Activated T-helper 2 cell treated with anti-CD3 and anti-CD28 coated beads, Interferon-gamma antibody, Interleukin-2, Interleukin-4, amounts not matched to agents 10 μg/mL and 5 μg/mL and 100 μg/mL, durations not matched to agents 14 hours and 24 hours and 36 hours (primary cell): ENCODE data around the gene NDST3. TPM values are rescaled to one million over a fixed set of nuclear protein-coding genes. Genes with fewer than 3 reads are reported as not detected.

Experiments used
- DNase-seq: peaks from one replicate; pipeline ENCODE4 v3.0.0; 2021; ENCODE audit warnings: low spot score
- H3K27ac Mint-ChIP-seq: one replicate; pipeline ENCODE4 v1.8.0; 2021; ENCODE audit warnings: mixed read lengths
- H3K27me3 Mint-ChIP-seq: one replicate; pipeline ENCODE4 v1.8.0; 2021; ENCODE audit warnings: low read depth, mixed read lengths
- H3K36me3 Mint-ChIP-seq: one replicate; pipeline ENCODE4 v1.8.0; 2021; ENCODE audit warnings: low read depth, mixed read lengths
- H3K4me1 Mint-ChIP-seq: one replicate; pipeline ENCODE4 v1.8.0; 2021; ENCODE audit warnings: low read depth, mixed read lengths
- H3K4me3 Mint-ChIP-seq: one replicate; pipeline ENCODE4 v1.8.0; 2021; ENCODE audit warnings: low read depth, mild to moderate bottlenecking, moderate library complexity, mixed read lengths
- H3K9me3 Mint-ChIP-seq: one replicate; pipeline ENCODE4 v1.8.0; 2021; ENCODE audit warnings: mixed read lengths
- intact Hi-C: fragments of 100-400 bp; cut with micrococcal nuclease; formaldehyde crosslinking; loops from one replicate; pipeline ENCODE4 v1.15.1; 2023
- total RNA-seq: library from RNA; stranded (reverse); gene quantifications from 2 replicates; pipeline ENCODE4 v1.2.3, GENCODE V29; 2022

NDST3 gene
- total RNA-seq, 1 donor from 2014 or later, result not detected

- no peaks in the 10 kb centered on the region for H3K36me3 Mint-ChIP-seq
- peaks cover 2% of the 10 kb centered on the region for H3K27me3 Mint-ChIP-seq
- no peak overlapping the region for H3K4me3 Mint-ChIP-seq
- DNase-seq, result no peak
- intact Hi-C loops, result loop anchor here (1.0 kb wide), 1 partner anchor 89 kb away; no protein-coding TSS in a partner anchor
- H3K27ac Mint-ChIP-seq, result no peak overlapping the region
- peaks cover 10% of the 10 kb centered on the region for H3K4me1 Mint-ChIP-seq
- no peaks in the 10 kb centered on the region for H3K9me3 Mint-ChIP-seq
Observed at GRCh38 chr4:118086344-118086743, 52.1 kb downstream of the NDST3 start.

- Mint-ChIP-seq H3K36me3 (no peaks in the 10 kb centered on the region), H3K4me3 (no peak overlapping the region), H3K4me1 (peaks cover 10% of the 10 kb centered on the region), H3K27me3 (peaks cover 2% of the 10 kb centered on the region), H3K9me3 (no peaks in the 10 kb centered on the region), H3K27ac (no peak overlapping the region)
- intact Hi-C loops, result no loop called here
- no peak for DNase-seq
Observed at GRCh38 chr4:118087366-118087765, 53.1 kb downstream of the NDST3 start.

GRCh38 chr4:118099106-118099505 is 64.8 kb downstream of the NDST3 start:
- H3K36me3 Mint-ChIP-seq, result no peaks in the 10 kb centered on the region
- H3K4me3 Mint-ChIP-seq, result no peak overlapping the region
- peaks cover 3% of the 10 kb centered on the region for H3K4me1 Mint-ChIP-seq
- H3K9me3 Mint-ChIP-seq, result no peaks in the 10 kb centered on the region
- H3K27me3 Mint-ChIP-seq, result peaks cover 8% of the 10 kb centered on the region
- H3K27ac Mint-ChIP-seq, result no peak overlapping the region
- intact Hi-C loops, result no loop called here
- DNase-seq, result no peak

- no peak for DNase-seq
- intact Hi-C loops, result no loop called here
- H3K4me1 Mint-ChIP-seq, result peaks cover 3% of the 10 kb centered on the region
- no peaks in the 10 kb centered on the region for H3K9me3 Mint-ChIP-seq
- no peak overlapping the region for H3K4me3 Mint-ChIP-seq
- H3K36me3 Mint-ChIP-seq, result no peaks in the 10 kb centered on the region
- no peak overlapping the region for H3K27ac Mint-ChIP-seq
- peaks cover 5% of the 10 kb centered on the region for H3K27me3 Mint-ChIP-seq
Observed at GRCh38 chr4:118102195-118102594, 67.9 kb downstream of the NDST3 start.

- no peak overlapping the region for H3K27ac Mint-ChIP-seq
Observed at GRCh38 chr4:118112117-118113046, 78.1 kb downstream of the NDST3 start.

GRCh38 chr4:118113220-118113619 is 78.9 kb downstream of the NDST3 start:
- H3K27ac Mint-ChIP-seq, result no peak overlapping the region
- no peak overlapping the region for H3K4me3 Mint-ChIP-seq
- peaks cover 22% of the 10 kb centered on the region for H3K4me1 Mint-ChIP-seq
- H3K27me3 Mint-ChIP-seq, result no peaks in the 10 kb centered on the region
- peaks cover 9% of the 10 kb centered on the region for H3K36me3 Mint-ChIP-seq
- no peak for DNase-seq
- peaks cover 13% of the 10 kb centered on the region for H3K9me3 Mint-ChIP-seq
- intact Hi-C loops, result loop anchor here (1.0 to 5.0 kb wide), 2 partner anchors 42 to 59 kb away; no protein-coding TSS in a partner anchor

More at GRCh38 chr4:118112117-118113046, 78.1 kb downstream of the NDST3 start:
- Mint-ChIP-seq H3K9me3 (peaks cover 13% of the 10 kb centered on the region), H3K4me1 (peaks cover 22% of the 10 kb centered on the region), H3K4me3 (no peak overlapping the region), H3K36me3 (peaks cover 9% of the 10 kb centered on the region), H3K27me3 (no peaks in the 10 kb centered on the region)
- no peak for DNase-seq
- intact Hi-C loops, result loop anchor here (1.0 to 5.0 kb wide), 2 partner anchors 43 to 60 kb away; no protein-coding TSS in a partner anchor

GRCh38 chr4:118114720-118115119 is 80.4 kb downstream of the NDST3 start:
- Mint-ChIP-seq H3K4me1 (peaks cover 20% of the 10 kb centered on the region), H3K9me3 (peaks cover 13% of the 10 kb centered on the region), H3K4me3 (no peak overlapping the region), H3K36me3 (peaks cover 9% of the 10 kb centered on the region), H3K27me3 (peaks cover 1% of the 10 kb centered on the region), H3K27ac (no peak overlapping the region)
- intact Hi-C loops, result loop anchor here (5.0 kb wide), 1 partner anchor 58 kb away; no protein-coding TSS in a partner anchor
- no peak for DNase-seq

GRCh38 chr4:118120120-118120760 is 86.0 kb downstream of the NDST3 start:
- Mint-ChIP-seq H3K27me3 (peaks cover 17% of the 10 kb centered on the region), H3K4me1 (no peaks in the 10 kb centered on the region), H3K9me3 (no peaks in the 10 kb centered on the region), H3K4me3 (no peak overlapping the region), H3K27ac (no peak overlapping the region), H3K36me3 (no peaks in the 10 kb centered on the region)
- intact Hi-C loops, result no loop called here
- DNase-seq, result no peak

- Mint-ChIP-seq H3K9me3 (no peaks in the 10 kb centered on the region), H3K27me3 (peaks cover 15% of the 10 kb centered on the region), H3K27ac (no peak overlapping the region), H3K4me3 (no peak overlapping the region), H3K36me3 (no peaks in the 10 kb centered on the region), H3K4me1 (no peaks in the 10 kb centered on the region)
- intact Hi-C loops, result no loop called here
- DNase-seq, result no peak
Observed at GRCh38 chr4:118124997-118125396, 90.7 kb downstream of the NDST3 start.

- no peak overlapping the region for H3K4me3 Mint-ChIP-seq
- intact Hi-C loops, result no loop called here
- H3K27ac Mint-ChIP-seq, result no peak overlapping the region
- no peaks in the 10 kb centered on the region for H3K4me1 Mint-ChIP-seq
- peaks cover 2% of the 10 kb centered on the region for H3K27me3 Mint-ChIP-seq
- H3K9me3 Mint-ChIP-seq, result no peaks in the 10 kb centered on the region
- no peaks in the 10 kb centered on the region for H3K36me3 Mint-ChIP-seq
- no peak for DNase-seq
Observed at GRCh38 chr4:118139241-118139640, 105.0 kb downstream of the NDST3 start.

GRCh38 chr4:118141240-118141639 is 107.0 kb downstream of the NDST3 start:
- Mint-ChIP-seq H3K9me3 (no peaks in the 10 kb centered on the region), H3K27me3 (peaks cover 2% of the 10 kb centered on the region), H3K4me1 (no peaks in the 10 kb centered on the region), H3K4me3 (no peak overlapping the region), H3K27ac (no peak overlapping the region), H3K36me3 (no peaks in the 10 kb centered on the region)
- intact Hi-C loops, result no loop called here
- DNase-seq, result no peak

DNA sequence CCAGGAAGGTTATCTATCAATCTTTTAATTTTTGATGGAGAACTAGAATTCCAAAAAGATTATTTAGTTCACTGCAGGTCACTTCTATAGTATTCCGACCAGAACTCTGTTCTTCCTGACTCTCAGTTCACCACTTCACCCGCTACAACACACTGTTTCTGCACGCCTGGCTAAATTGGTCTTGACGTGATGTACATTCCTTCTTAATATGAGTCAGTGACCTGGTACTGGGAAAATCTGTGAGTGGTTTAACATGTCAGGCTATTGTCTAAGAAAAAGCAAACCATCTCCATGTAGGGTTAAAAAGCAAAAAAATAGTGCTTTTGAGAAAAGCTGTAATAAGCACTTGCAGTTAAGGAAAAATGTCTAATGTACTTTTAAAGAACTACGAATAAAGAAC is 120.4 kb downstream of the NDST3 start:
- peaks cover 6% of the 10 kb centered on the region for H3K36me3 Mint-ChIP-seq
- intact Hi-C loops, result loop anchor here (1.0 to 5.0 kb wide), 3 partner anchors 20 to 123 kb away; no protein-coding TSS in a partner anchor

GRCh38 chr4:118155516-118155915 is 121.2 kb downstream of the NDST3 start:
- peaks cover 17% of the 10 kb centered on the region for H3K4me1 Mint-ChIP-seq
- H3K27ac Mint-ChIP-seq, result no peak overlapping the region
- intact Hi-C loops, result loop anchor here (1.0 to 5.0 kb wide), 3 partner anchors 19 to 122 kb away; no protein-coding TSS in a partner anchor

More for the DNA sequence above, 120.4 kb downstream of the NDST3 start:
- Mint-ChIP-seq H3K4me1 (peaks cover 17% of the 10 kb centered on the region), H3K9me3 (peaks cover 8% of the 10 kb centered on the region), H3K27ac (no peak overlapping the region), H3K4me3 (no peak overlapping the region), H3K27me3 (no peaks in the 10 kb centered on the region)
- no peak for DNase-seq

More at GRCh38 chr4:118155516-118155915, 121.2 kb downstream of the NDST3 start:
- DNase-seq, result no peak
- Mint-ChIP-seq H3K9me3 (peaks cover 16% of the 10 kb centered on the region), H3K27me3 (no peaks in the 10 kb centered on the region), H3K4me3 (no peak overlapping the region), H3K36me3 (peaks cover 12% of the 10 kb centered on the region)
